CD4-positive, alpha-beta T cell (primary cell): Measurements from ENCODE around the gene NCR3LG1. TPM values are rescaled to one million over a fixed set of nuclear protein-coding genes. Genes with fewer than 3 reads are reported as not detected.

Experiments
- ATAC-seq: fragments of 200-7000 bp; cut with Tn5 transposase; one replicate; pipeline ENCODE4 v1.10.0; 2022; ENCODE audit warnings: mild to moderate bottlenecking; ENCODE audit not compliant: poor library complexity
- CTCF ChIA-PET: fragments of 350-600 bp; sonication (Branson Sonifier 250); formaldehyde crosslinking; loops from one replicate; lab custom pipeline; 2021; ENCODE audit warnings: antibody characterized with exemption, inconsistent platforms; lab: Charles Lee
- POLR2A ChIA-PET: fragments of 350-600 bp; sonication (Branson Sonifier 250); formaldehyde crosslinking; loops from one replicate; lab custom pipeline; 2021; ENCODE audit warnings: antibody characterized with exemption, inconsistent platforms; lab: Charles Lee
- DNase-seq, 14 experiments: peaks; one replicate each; pipeline ENCODE4 v3.0.0-alpha.2; 2013 to 2020; ENCODE audit warnings: mixed read lengths in 2 of 14
- H3K27ac ChIP-seq, 2 donors: one replicate each; pipeline versions ENCODE4 v1.5.1 to v1.7.0; 2013; ENCODE audit warnings: low read length in 2 of 2, low read depth in 1 of 2, mild to moderate bottlenecking in 1 of 2
- H3K27me3 ChIP-seq, 2 experiments: 1 replicate in 1 of 2; 2 replicates in 1 of 2; pipeline versions ENCODE4 v1.6.1 to v1.7.0; 2013; ENCODE audit warnings: low read length in 2 of 2, control low read depth in 1 of 2, mild to moderate bottlenecking in 1 of 2, moderate library complexity in 1 of 2; ENCODE audit not compliant: insufficient read depth in 2 of 2, control insufficient read depth in 1 of 2
- H3K36me3 ChIP-seq: one replicate; pipeline ENCODE4 v1.6.1; 2013; ENCODE audit warnings: low read length, control low read depth; ENCODE audit not compliant: insufficient read depth
- H3K4me1 ChIP-seq: one replicate; pipeline ENCODE4 v1.6.1; 2013; ENCODE audit warnings: low read length, control low read depth; ENCODE audit not compliant: insufficient read depth
- H3K4me3 ChIP-seq: one replicate; pipeline ENCODE4 v1.5.1; 2013; ENCODE audit warnings: mild to moderate bottlenecking, low read length, moderate library complexity
- H3K9me3 ChIP-seq, 2 experiments: 1 replicate in 1 of 2; 2 replicates in 1 of 2; pipeline versions ENCODE4 v1.6.1 to v1.7.0; 2013; ENCODE audit warnings: low read length in 2 of 2, mild to moderate bottlenecking in 2 of 2, control low read depth in 1 of 2, moderate library complexity in 1 of 2; ENCODE audit not compliant: control insufficient read depth in 1 of 2, insufficient read depth in 1 of 2
- H3K27ac Mint-ChIP-seq: one replicate; pipeline ENCODE4 v1.8.0; 2020; ENCODE audit warnings: mixed read lengths
- H3K27me3 Mint-ChIP-seq: one replicate; pipeline ENCODE4 v1.8.0; 2021; ENCODE audit warnings: mixed read lengths
- H3K36me3 Mint-ChIP-seq: one replicate; pipeline ENCODE4 v1.8.0; 2021; ENCODE audit warnings: low read depth, mixed read lengths
- H3K4me1 Mint-ChIP-seq: one replicate; pipeline ENCODE4 v1.8.0; 2021; ENCODE audit warnings: low read depth, mixed read lengths
- H3K4me3 Mint-ChIP-seq: one replicate; pipeline ENCODE4 v1.8.0; 2020; ENCODE audit warnings: mild to moderate bottlenecking, mixed read lengths
- H3K9me3 Mint-ChIP-seq: one replicate; pipeline ENCODE4 v1.8.0; 2020; ENCODE audit warnings: mixed read lengths
- CTCF ChIP-seq: fragments of 200-600 bp; IDR thresholded peaks from one replicate; pipeline ENCODE4 v1.8.0; 2022; ENCODE audit warnings: antibody characterized with exemption, mild to moderate bottlenecking
- intact Hi-C, 2 experiments: fragments of 100-400 bp; cut with DNase I in 1 of 2; cut with micrococcal nuclease in 1 of 2; formaldehyde crosslinking; loops; one replicate each; pipeline versions ENCODE4 v1.15.1 to v1.9.0; 2023 to 2025; cut with DNase I, micrococcal nuclease
- total RNA-seq, 174 experiments: library from RNA in 2 of 174; stranded (reverse) in 2 of 174; gene quantifications; one replicate each; pipeline ENCODE4 v1.2.3 and lab custom pipeline; 2021 to 2026

The NCR3LG1 gene
- total RNA-seq, 2 experiments from 2014 or later, result 2.2 to 2.4 TPM

- CTCF ChIA-PET, result no interaction called here
- Histone ChIP-seq H3K9me3 (no peaks in the 10 kb centered on the region), H3K27me3 (no peaks in the 10 kb centered on the region), H3K27ac (no peak overlapping the region), H3K4me3 (no peak overlapping the region), H3K4me1 (peaks cover 11% of the 10 kb centered on the region), H3K36me3 (no peaks in the 10 kb centered on the region)
- intact Hi-C loops, result no loop called here
- Mint-ChIP-seq H3K27ac (no peak overlapping the region), H3K4me3 (no peak overlapping the region), H3K36me3 (peaks cover 6% of the 10 kb centered on the region), H3K9me3 (no peaks in the 10 kb centered on the region), H3K27me3 (no peaks in the 10 kb centered on the region), H3K4me1 (peaks cover 17% of the 10 kb centered on the region)
- no peak for TF ChIP-seq CTCF
- POLR2A ChIA-PET, result no interaction called here
- DNase-seq (no peak), ATAC-seq (no peak)
Observed at GRCh38 chr11:17347676-17348075, 3.9 kb upstream of the NCR3LG1 start.

GRCh38 chr11:17350455-17351171 lies 987 bp upstream of the NCR3LG1 start:
- no peaks in the 10 kb centered on the region for H3K27me3 Mint-ChIP-seq
- POLR2A ChIA-PET, result interaction anchor here (0.7 to 1.1 kb wide), 2 partner anchors 32 to 273 kb away, joined by 3 to 4 read pairs; partner anchors contain the start of gene RPS13

DNA sequence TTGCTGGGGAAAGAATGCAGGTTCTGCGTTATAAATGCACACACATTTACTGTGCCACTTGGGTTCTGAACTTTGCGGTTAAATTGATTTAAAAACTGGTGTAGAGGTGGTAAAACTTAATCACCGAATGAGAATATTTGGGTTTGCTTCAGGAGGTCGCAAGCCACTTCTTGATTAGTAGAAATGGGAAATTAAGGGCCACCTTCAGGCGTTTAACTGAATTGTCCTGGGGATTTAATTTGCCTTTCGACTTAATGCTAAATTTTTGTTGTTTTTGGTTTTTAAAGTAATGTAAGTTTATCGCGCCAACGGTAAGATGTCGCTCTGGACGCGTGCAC lies 459 bp upstream of the NCR3LG1 start:
- no peaks in the 10 kb centered on the region for H3K27me3 ChIP-seq
- no peak overlapping the region for H3K27ac ChIP-seq
- POLR2A ChIA-PET, result interaction anchor here (0.7 to 1.1 kb wide), 2 partner anchors 31 to 274 kb away, joined by 3 to 4 read pairs; partner anchors contain the start of gene RPS13
- H3K9me3 ChIP-seq, result no peaks in the 10 kb centered on the region
- TF ChIP-seq CTCF, result peak; percentile 26
- peaks cover 13% of the 10 kb centered on the region for H3K36me3 Mint-ChIP-seq
- H3K27me3 Mint-ChIP-seq, result no peaks in the 10 kb centered on the region
- CTCF ChIA-PET, result no interaction called here
- H3K9me3 Mint-ChIP-seq, result no peaks in the 10 kb centered on the region
- peaks cover 21% of the 10 kb centered on the region for H3K4me1 ChIP-seq
- ATAC-seq (no peak), DNase-seq (no peak)
- H3K4me3 Mint-ChIP-seq, result peak overlapping the region; percentile 93
- peaks cover 35% of the 10 kb centered on the region for H3K4me1 Mint-ChIP-seq
- intact Hi-C loops, result loop anchor here (5.0 to 10.0 kb wide), 5 partner anchors 74 to 276 kb away; partner anchors contain the start of genes NUCB2 (in 1 of the 2), PIK3C2A (in 1 of the 2) and RPS13 (in 1 of the 2)
- peak overlapping the region; percentile 72 for H3K27ac Mint-ChIP-seq
- H3K4me3 ChIP-seq, result peak overlapping the region; percentile 62
- H3K36me3 ChIP-seq, result no peaks in the 10 kb centered on the region

More at GRCh38 chr11:17350455-17351171, 987 bp upstream of the NCR3LG1 start:
- no peaks in the 10 kb centered on the region for H3K27me3 ChIP-seq
- Mint-ChIP-seq H3K36me3 (peaks cover 13% of the 10 kb centered on the region), H3K4me1 (peaks cover 35% of the 10 kb centered on the region), H3K27ac (peak overlapping the region; percentile 72), H3K9me3 (no peaks in the 10 kb centered on the region), H3K4me3 (peak overlapping the region; percentile 93)
- H3K27ac ChIP-seq, result no peak overlapping the region
- DNase-seq (peak in 2 of 14 experiments; percentile 10 to 22), ATAC-seq (no peak)
- no peaks in the 10 kb centered on the region for H3K36me3 ChIP-seq
- intact Hi-C loops, result loop anchor here (5.0 to 10.0 kb wide), 5 partner anchors 73 to 276 kb away; partner anchors contain the start of genes NUCB2 (in 1 of the 2), PIK3C2A (in 1 of the 2) and RPS13 (in 1 of the 2)
- no peaks in the 10 kb centered on the region for H3K9me3 ChIP-seq
- H3K4me1 ChIP-seq, result peaks cover 21% of the 10 kb centered on the region
- H3K4me3 ChIP-seq, result peak overlapping the region; percentile 62
- CTCF ChIA-PET, result no interaction called here
- no peak for TF ChIP-seq CTCF
